ENCODE results near the gene LIF. TPM values are rescaled to one million over a fixed set of nuclear protein-coding genes. Genes with fewer than 3 reads are reported as not detected.

The LIF gene
- total and polyA plus RNA-seq, 2 of the 4 experiments (the other 2 are of a cell fraction): 130 to 214 TPM

DNA sequence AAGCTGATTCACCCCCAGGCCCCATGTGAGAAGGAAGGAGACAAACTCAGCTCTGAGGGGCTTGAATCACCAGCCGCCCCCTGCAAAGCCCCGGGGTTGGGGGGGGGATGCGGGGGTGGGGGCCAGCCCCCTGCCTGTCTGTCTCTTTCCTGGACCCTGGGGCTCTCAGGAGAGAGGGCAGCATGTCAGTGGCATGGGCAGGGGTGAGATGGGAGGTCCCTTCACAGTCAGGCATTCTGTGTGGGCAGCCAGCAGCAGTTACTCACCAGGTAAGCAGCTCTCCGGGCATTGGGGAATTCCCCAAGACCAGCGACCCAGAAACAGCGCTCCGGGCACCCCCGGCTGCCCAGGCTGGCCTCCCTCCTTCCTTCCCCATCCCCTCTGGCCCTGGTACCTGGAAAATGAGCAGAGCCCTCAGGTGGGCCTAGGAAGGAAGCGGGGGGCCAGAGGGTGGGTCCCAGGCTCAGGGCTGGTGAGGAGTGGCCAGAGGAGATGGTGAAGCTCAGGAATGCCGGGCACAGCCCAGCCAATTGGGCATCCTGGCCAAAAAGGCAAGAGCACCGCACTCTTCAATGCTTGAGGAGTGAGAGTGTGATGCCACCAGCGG, 4.2 kb upstream of the LIF start (continued):
- no peak; the same call in 1 of the 2 replicates for TF ChIP-seq RAD21 (IDR thresholded peaks at IDR 0.05; ENCODE audit: low read length)

DNA sequence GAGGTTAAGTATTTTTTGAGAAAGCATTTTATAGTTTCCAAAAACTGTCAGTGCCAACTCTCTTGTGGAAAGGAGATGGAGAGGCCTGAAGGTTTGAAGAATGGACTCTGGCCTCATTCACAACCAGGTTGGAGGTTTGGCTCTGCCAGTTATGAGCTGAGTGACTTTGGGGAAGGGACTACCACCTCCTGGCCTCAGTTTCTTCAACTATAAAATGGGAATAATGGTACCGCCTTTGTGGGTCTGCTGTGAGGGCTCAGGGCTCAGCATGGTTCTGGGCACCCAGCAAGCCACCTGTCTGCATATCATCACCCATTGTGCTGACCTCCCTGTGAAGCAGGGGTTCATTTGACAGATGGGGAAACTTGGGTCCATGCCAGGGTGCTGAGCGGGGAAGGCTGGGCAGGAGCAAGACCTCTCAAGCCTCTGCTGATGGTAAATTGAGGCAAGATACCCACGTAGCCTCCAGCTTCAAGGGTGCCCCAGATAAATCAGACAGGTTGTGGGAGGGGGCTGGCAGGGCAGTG, 3.5 kb upstream of the LIF start:
- H2BK20ac ChIP-seq (ENCODE audit: low read depth, low read length): peak overlapping the region; percentile 81; the same call in 1 of the 2 replicates
- no peak for TF ChIP-seq MAFK (IDR thresholded peaks at IDR 0.05; ENCODE audit: low read depth, low read length)
- TF ChIP-seq, protein P1, sequence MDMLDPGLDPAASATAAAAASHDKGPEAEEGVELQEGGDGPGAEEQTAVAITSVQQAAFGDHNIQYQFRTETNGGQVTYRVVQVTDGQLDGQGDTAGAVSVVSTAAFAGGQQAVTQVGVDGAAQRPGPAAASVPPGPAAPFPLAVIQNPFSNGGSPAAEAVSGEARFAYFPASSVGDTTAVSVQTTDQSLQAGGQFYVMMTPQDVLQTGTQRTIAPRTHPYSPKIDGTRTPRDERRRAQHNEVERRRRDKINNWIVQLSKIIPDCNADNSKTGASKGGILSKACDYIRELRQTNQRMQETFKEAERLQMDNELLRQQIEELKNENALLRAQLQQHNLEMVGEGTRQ (IDR thresholded peaks at IDR 0.05; ENCODE audit: low read depth, low read length): no peak
- no peak for TF ChIP-seq RFX5 (IDR thresholded peaks at IDR 0.05; ENCODE audit: low read depth, low read length)
- no peak for TF ChIP-seq RCOR1 (IDR thresholded peaks at IDR 0.05; ENCODE audit: insufficient replicate concordance, low read length)
- peak overlapping the region; percentile 91 for H2AK5ac ChIP-seq (ENCODE audit: low read depth, low read length)
- ChIA-PET CTCF (no interaction called here), POLR2A (ENCODE audit: unreplicated experiment) (interaction anchor here (0.6 kb wide), 1 partner anchor 21 kb away, joined by 3 read pairs; no protein-coding TSS in a partner anchor)
- peak overlapping the region; percentile 87 for H4K91ac ChIP-seq (ENCODE audit: insufficient read depth, low read depth, low read length)
- H4K5ac ChIP-seq (ENCODE audit: low read depth, low read length): peak overlapping the region; percentile 74
- ATAC-seq (ENCODE audit: low read depth) (no peak), DNase-seq (no peak)
- H2AK9ac ChIP-seq (replicated peaks; ENCODE audit: low read depth, low read length, poor library complexity): no peak overlapping the region
- WGBS, 2 experiments (ENCODE audit: extremely low coverage in 2 of 2, insufficient read length in 1 of 2): 83% methylated on average over 1 of the region's 3 CpGs; no CpG with 5 or more reads in 1 of the 2 experiments
- H3K18ac ChIP-seq (ENCODE audit: low read depth, low read length): peak overlapping the region; percentile 50; the same call in 1 of the 2 replicates
- H4K8ac ChIP-seq (ENCODE audit: low read depth in 2 of 2, low read length in 2 of 2): peak overlapping the region; percentile 51 to 98
- H3K79me1 ChIP-seq (ENCODE audit: low read depth in 1 of 2, low read length in 2 of 2): peaks cover 9 to 21% of the 10 kb centered on the region in 2 experiments; a peak in 3 of 4 replicates
- H3K27ac ChIP-seq (ENCODE audit: insufficient read depth, low read length): peak overlapping the region; percentile 7; the same call in 1 of the 2 replicates
- intact Hi-C loops (cut with micrococcal nuclease) (no loop called here), dilution Hi-C loops (cut with HindIII; ENCODE audit: low sequenced_read_pairs, unreplicated experiment) (no loop called here), in situ Hi-C loops (cut with MboI; ENCODE audit: low sequenced_read_pairs) (no loop called here)
- H3K4ac ChIP-seq (ENCODE audit: low read depth, low read length): peak overlapping the region; percentile 51; the same call in 1 of the 2 replicates
- H3K27me3 ChIP-seq (ENCODE audit: control insufficient read depth, insufficient read depth, low read length): no peaks in the 10 kb centered on the region
- BruUV-seq (replicated peaks): no TSS peak
- H3K9me1 ChIP-seq (ENCODE audit: insufficient read depth, low read length): peaks cover 17% of the 10 kb centered on the region
- H2BK120ac ChIP-seq (ENCODE audit: low read depth, low read length): peak overlapping the region; percentile 71; the same call in 1 of the 2 replicates
- H3K9me3 ChIP-seq (ENCODE audit: control insufficient read depth, insufficient read depth, low read length): no peaks in the 10 kb centered on the region
- peaks cover under 1% of the 10 kb centered on the region for H3K36me3 ChIP-seq (ENCODE audit: control insufficient read depth, insufficient read depth, low read length)
- peak overlapping the region; percentile 92 for H2BK15ac ChIP-seq (ENCODE audit: low read depth, low read length)
- H3K4me1 ChIP-seq (ENCODE audit: control insufficient read depth, insufficient read depth, low read length): peaks cover 55% of the 10 kb centered on the region
- 0 out of 2 replicates have a peak overlapping the region, but pooled peaks have one; percentile 64 for H3K23ac ChIP-seq (ENCODE audit: low read depth, low read length)
- no peak overlapping the region for H3K4me2 ChIP-seq (ENCODE audit: low read depth, low read length)
- H3K9ac ChIP-seq (ENCODE audit: low read depth, low read length): no peak overlapping the region
- no peak overlapping the region for H3K4me3 ChIP-seq (ENCODE audit: insufficient read depth, low read depth, low read length)
- no peak overlapping the region; the same call in 1 of the 2 replicates for H3K56ac ChIP-seq (ENCODE audit: extremely low read depth, insufficient read depth, low read length)
- H4K20me1 ChIP-seq (ENCODE audit: insufficient read depth, low read length): no peaks in the 10 kb centered on the region
- peak overlapping the region; percentile 66 for H2BK5ac ChIP-seq (ENCODE audit: low read depth, low read length, poor library complexity, severe bottlenecking)
- peak overlapping the region; percentile 34; the same call in 1 of the 2 replicates for H3K14ac ChIP-seq (replicated peaks; ENCODE audit: low read depth, low read length)
- no peak overlapping the region for H2AFZ ChIP-seq (replicated peaks; ENCODE audit: low read length, poor library complexity)
